B cell (primary cell): ENCODE data around the gene KMT2A.
"Not testable (repeated sequence)": the region's sequence is repeated elsewhere in the genome, so short reads cannot be mapped to it uniquely, and the experiment has no call there.

ENCODE experiments used
- EZH2 ChIP-seq: IDR thresholded peaks from 2 replicates; pipeline ENCODE4 v1.6.1; 2012; ENCODE audit warnings: borderline replicate concordance, low read depth, mild to moderate bottlenecking, moderate library complexity, low read length; ENCODE audit not compliant: insufficient read depth, poor library complexity, severe bottlenecking
- TF ChIP-seq, protein P1 (sequence below): fragments of 200-600 bp; IDR thresholded peaks from one replicate; pipeline ENCODE4 v1.8.0; 2022; ENCODE audit warnings: antibody characterized with exemption, mild to moderate bottlenecking

DNA sequence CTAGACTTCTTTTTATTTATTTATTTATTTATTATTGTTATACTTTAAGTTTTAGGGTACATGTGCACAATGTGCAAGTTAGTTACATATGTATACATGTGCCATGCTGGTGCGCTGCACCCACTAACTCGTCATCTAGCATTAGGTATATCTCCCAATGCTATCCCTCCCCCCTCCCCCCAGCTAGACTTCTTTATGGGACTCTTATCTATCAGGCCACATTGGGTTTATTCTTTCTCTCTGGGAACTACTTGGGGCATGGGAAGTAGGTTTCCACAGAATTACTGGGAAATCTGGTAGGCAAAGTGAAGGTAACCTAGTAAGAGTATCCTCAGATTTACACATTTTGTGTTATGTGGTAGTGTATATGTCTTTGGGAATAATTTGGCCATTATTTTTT lies 32.7 kb downstream of the KMT2A start:
- TF ChIP-seq, protein P1, sequence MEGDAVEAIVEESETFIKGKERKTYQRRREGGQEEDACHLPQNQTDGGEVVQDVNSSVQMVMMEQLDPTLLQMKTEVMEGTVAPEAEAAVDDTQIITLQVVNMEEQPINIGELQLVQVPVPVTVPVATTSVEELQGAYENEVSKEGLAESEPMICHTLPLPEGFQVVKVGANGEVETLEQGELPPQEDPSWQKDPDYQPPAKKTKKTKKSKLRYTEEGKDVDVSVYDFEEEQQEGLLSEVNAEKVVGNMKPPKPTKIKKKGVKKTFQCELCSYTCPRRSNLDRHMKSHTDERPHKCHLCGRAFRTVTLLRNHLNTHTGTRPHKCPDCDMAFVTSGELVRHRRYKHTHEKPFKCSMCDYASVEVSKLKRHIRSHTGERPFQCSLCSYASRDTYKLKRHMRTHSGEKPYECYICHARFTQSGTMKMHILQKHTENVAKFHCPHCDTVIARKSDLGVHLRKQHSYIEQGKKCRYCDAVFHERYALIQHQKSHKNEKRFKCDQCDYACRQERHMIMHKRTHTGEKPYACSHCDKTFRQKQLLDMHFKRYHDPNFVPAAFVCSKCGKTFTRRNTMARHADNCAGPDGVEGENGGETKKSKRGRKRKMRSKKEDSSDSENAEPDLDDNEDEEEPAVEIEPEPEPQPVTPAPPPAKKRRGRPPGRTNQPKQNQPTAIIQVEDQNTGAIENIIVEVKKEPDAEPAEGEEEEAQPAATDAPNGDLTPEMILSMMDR = not testable (repeated sequence)
- not testable (repeated sequence) for TF ChIP-seq EZH2
